Tibial nerve (tissue), 3 donors: ENCODE data around the gene ARMC6.

Source experiments
- CTCF ChIP-seq, 5 experiments: fragments of 200-600 bp in 3 of 5; fragments of 450-650 bp in 2 of 5; sonication (generic) in 3 of 5; IDR thresholded peaks; one replicate each; pipeline ENCODE4 v1.5.1; 2016 to 2019; ENCODE audit warnings: antibody characterized with exemption in 5 of 5, mild to moderate bottlenecking in 3 of 5, moderate library complexity in 2 of 5
- POLR2A ChIP-seq, 2 donors: fragments of 450-650 bp; IDR thresholded peaks; one replicate each; pipeline ENCODE4 v1.6.1; 2017; ENCODE audit warnings: antibody characterized with exemption in 2 of 2, mild to moderate bottlenecking in 2 of 2, moderate library complexity in 2 of 2

- TF ChIP-seq CTCF (IDR thresholded peaks at IDR 0.05) (no peak), POLR2A (IDR thresholded peaks at IDR 0.05) (no peak)
Observed at GRCh38 chr19:19074196-19074882, 40.9 kb downstream of the ARMC6 start.
